Upper lobe of left lung (tissue), 4 donors: ENCODE measurements around the gene LTBP2.

ENCODE experiments used
- CTCF ChIP-seq, 6 experiments: fragments of 450-650 bp in 4 of 6; fragments of 200-600 bp in 2 of 6; sonication (generic) in 2 of 6; IDR thresholded peaks; one replicate each; pipeline ENCODE4 v1.5.1; 2016 to 2019; ENCODE audit warnings: antibody characterized with exemption in 6 of 6
- EP300 ChIP-seq, 4 donors: sonication (generic); formaldehyde crosslinking; IDR thresholded peaks; one replicate each; pipeline ENCODE4 v1.5.1; 2017; ENCODE audit warnings: antibody characterized with exemption in 4 of 4, control low read depth in 2 of 4
- POLR2A ChIP-seq, 4 donors: fragments of 450-650 bp; IDR thresholded peaks; one replicate each; pipeline ENCODE4 v1.5.1; 2016 to 2017; ENCODE audit warnings: antibody characterized with exemption in 4 of 4, mild to moderate bottlenecking in 2 of 4
- POLR2AphosphoS5 ChIP-seq, 2 donors: sonication (generic); formaldehyde crosslinking; IDR thresholded peaks; one replicate each; pipeline ENCODE4 v1.5.1; 2017; ENCODE audit warnings: antibody characterized with exemption in 2 of 2

GRCh38 chr14:74476607-74477006 is 135.4 kb downstream of the LTBP2 start:
- no peak for TF ChIP-seq CTCF (IDR thresholded peaks at IDR 0.05)
- no peak for TF ChIP-seq POLR2AphosphoS5 (IDR thresholded peaks at IDR 0.05)
- no peak for TF ChIP-seq POLR2A (IDR thresholded peaks at IDR 0.05)
- TF ChIP-seq EP300 (IDR thresholded peaks at IDR 0.05) = no peak
